Epithelial cell of esophagus (primary cell): ENCODE results near the gene IGSF9.

Source experiments
- DNase-seq: peaks from one replicate; pipeline ENCODE4 v3.0.0; 2010; ENCODE audit warnings: low read depth
- H3K4me3 ChIP-seq: 2 replicates; pipeline ENCODE4 v1.5.1; 2011; ENCODE audit warnings: mild to moderate bottlenecking, low read length, control low read depth
- CTCF ChIP-seq: IDR thresholded peaks from 2 replicates; pipeline ENCODE4 v1.5.1; 2011; ENCODE audit warnings: low read depth, mild to moderate bottlenecking, low read length, control low read depth, inconsistent platforms; ENCODE audit not compliant: insufficient read depth; ENCODE audit errors: missing control alignments

The IGSF9 gene

GRCh38 chr1:159924025-159924790 is 21.2 kb downstream of the IGSF9 start:
- DNase-seq = peak; percentile 91
- no peak for TF ChIP-seq CTCF
- H3K4me3 ChIP-seq = peak overlapping the region; percentile 96

GRCh38 chr1:159923203-159924024 is 22.0 kb downstream of the IGSF9 start:
- no peak for TF ChIP-seq CTCF
- peak; percentile 90 for DNase-seq
- H3K4me3 ChIP-seq = peak overlapping the region; percentile 96

GRCh38 chr1:159922511-159923202 is 22.8 kb downstream of the IGSF9 start:
- no peak for DNase-seq
- TF ChIP-seq CTCF = no peak
- peak overlapping the region; percentile 96 for H3K4me3 ChIP-seq

DNA sequence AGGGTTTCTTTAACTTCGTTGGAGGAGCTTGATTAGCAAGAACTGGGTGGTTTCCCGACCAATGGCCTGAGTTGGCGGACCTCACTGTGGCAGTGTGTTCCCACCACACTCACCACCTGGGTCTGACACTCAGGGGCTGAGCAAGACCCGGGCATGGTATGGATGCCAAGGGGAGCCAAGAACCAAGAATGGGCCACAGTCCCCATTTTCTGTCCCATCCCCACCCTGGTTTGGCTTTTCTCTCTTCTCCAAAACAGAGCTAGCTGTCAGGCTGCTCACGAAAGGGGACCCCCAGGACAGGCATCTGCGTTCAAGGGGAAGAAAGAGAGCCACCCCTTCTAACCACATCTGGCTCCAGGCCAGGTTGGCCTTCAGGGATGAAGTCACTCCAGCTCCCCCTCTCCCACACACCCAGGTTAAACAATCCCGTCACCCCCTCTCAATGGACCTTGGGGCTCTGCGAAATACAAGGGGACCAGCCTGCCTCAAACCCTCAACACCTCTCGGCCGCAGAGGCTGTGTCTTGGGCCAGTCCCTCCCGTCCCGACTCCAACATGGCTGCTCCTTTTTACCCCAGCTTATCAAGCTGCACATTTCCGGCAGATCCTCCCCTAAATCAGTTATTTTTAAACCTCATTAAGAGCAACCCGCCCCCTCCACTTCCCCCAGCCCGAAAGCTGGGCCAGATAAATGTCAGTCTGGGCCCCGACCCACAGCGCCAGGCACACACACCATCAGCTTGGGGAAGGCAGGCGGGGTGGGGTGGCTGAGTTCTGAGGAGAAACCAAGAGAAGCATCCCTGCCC is 23.5 kb downstream of the IGSF9 start:
- peak overlapping the region; percentile 96 for H3K4me3 ChIP-seq
- DNase-seq = no peak
- no peak for TF ChIP-seq CTCF

DNA sequence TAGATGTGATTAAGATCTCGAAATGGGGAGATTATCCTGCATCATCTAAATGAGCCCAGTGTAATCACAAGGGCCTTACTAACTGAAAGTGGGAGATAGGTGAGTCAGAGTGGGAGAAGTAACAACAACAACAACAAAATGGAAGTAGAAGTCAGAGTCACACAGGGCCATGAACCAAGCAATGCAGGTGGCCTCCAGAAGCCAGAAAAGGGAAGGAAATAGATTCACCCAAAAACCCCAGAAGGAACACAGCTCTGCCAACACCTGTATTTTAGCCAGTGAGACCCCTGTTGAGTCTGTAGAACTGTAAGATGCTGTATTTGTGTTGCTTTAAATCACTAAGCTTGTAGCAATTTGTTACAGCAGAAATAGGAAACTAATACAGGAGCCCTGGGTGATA is 24.2 kb downstream of the IGSF9 start:
- TF ChIP-seq CTCF = no peak
- no peak overlapping the region for H3K4me3 ChIP-seq
- DNase-seq = peak; percentile 26

DNA sequence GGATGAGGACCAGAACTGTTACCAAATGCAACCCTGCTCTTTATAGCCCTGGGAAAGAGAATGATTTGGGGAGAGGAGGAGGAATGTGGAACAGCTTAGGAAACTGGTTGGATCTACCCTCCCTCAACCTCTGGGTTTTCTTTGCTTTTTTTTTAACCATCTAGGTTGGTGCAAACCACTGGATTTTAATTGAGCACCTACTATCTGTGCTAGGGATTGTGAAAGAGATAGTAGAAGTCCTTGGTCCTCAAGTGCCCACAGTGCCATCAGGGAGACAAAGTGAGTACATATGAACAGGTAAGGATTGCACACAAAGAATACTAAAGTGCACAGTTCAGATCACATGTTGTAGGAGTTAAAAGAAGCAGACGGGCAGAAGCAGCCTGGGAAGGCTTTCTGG is 24.8 kb downstream of the IGSF9 start:
- no peak for DNase-seq
- no peak overlapping the region for H3K4me3 ChIP-seq

More for the DNA sequence above, 24.8 kb downstream of the IGSF9 start:
- no peak for TF ChIP-seq CTCF
